Liver (tissue), 9 donors: Measurements from ENCODE around the gene GTF3C5. TPM values are rescaled to one million over a fixed set of nuclear protein-coding genes. Genes with fewer than 3 reads are reported as not detected.

Experiments used
- DNase-seq: peaks from one replicate; pipeline ENCODE4 v3.0.0-alpha.2; 2017; ENCODE audit warnings: low spot score
- H3K27ac ChIP-seq, 2 donors: one replicate each; pipeline ENCODE4 v1.7.0; 2013; ENCODE audit warnings: inconsistent platforms in 2 of 2, low read length in 2 of 2, control low read depth in 1 of 2, low read depth in 1 of 2, mild to moderate bottlenecking in 1 of 2
- H3K27me3 ChIP-seq, 4 donors: one replicate each; pipeline versions ENCODE4 v1.6.1 to v1.7.0; 2013; ENCODE audit warnings: low read length in 3 of 4, inconsistent platforms in 1 of 4, mild to moderate bottlenecking in 1 of 4, moderate library complexity in 1 of 4; ENCODE audit not compliant: control insufficient read depth in 4 of 4, insufficient read depth in 4 of 4
- H3K36me3 ChIP-seq, 4 donors: one replicate each; pipeline versions ENCODE4 v1.6.1 to v1.7.0; 2013; ENCODE audit warnings: low read length in 3 of 4, mild to moderate bottlenecking in 3 of 4, low read depth in 1 of 4, moderate library complexity in 1 of 4; ENCODE audit not compliant: control insufficient read depth in 4 of 4, insufficient read depth in 3 of 4
- H3K4me1 ChIP-seq, 4 donors: one replicate each; pipeline versions ENCODE4 v1.6.1 to v1.7.0; 2013; ENCODE audit warnings: low read length in 3 of 4, mild to moderate bottlenecking in 3 of 4, moderate library complexity in 1 of 4; ENCODE audit not compliant: control insufficient read depth in 4 of 4, insufficient read depth in 4 of 4
- H3K4me3 ChIP-seq, 3 donors: one replicate each; pipeline versions ENCODE4 v1.6.1 to v1.7.0; 2013; ENCODE audit warnings: low read length in 3 of 3, control low read depth in 1 of 3, low read depth in 1 of 3, mild to moderate bottlenecking in 1 of 3
- H3K9ac ChIP-seq, 2 donors: one replicate each; pipeline ENCODE4 v1.7.0; 2013; ENCODE audit warnings: low read length in 2 of 2, mild to moderate bottlenecking in 2 of 2, moderate library complexity in 2 of 2, control low read depth in 1 of 2, low read depth in 1 of 2
- H3K9me3 ChIP-seq, 4 donors: one replicate each; pipeline versions ENCODE4 v1.6.1 to v1.7.0; 2013; ENCODE audit warnings: low read length in 3 of 4; ENCODE audit not compliant: control insufficient read depth in 4 of 4
- ATF3 ChIP-seq: IDR thresholded peaks from 2 replicates; pipeline ENCODE4 v1.6.1; 2016; ENCODE audit warnings: antibody characterized with exemption
- CTCF ChIP-seq: fragments of 150-350 bp; IDR thresholded peaks from 2 replicates; pipeline ENCODE4 v1.5.1; 2017; ENCODE audit warnings: improper control_type of control experiment, low read depth, low read length; ENCODE audit not compliant: missing input control
- EGR1 ChIP-seq, 2 donors: IDR thresholded peaks; 2 replicates each; pipeline ENCODE4 v1.6.1; 2016 to 2018; ENCODE audit warnings: antibody characterized with exemption in 2 of 2, low read depth in 2 of 2
- GABPA ChIP-seq, 2 donors: IDR thresholded peaks in 1 of 2; conservative IDR thresholded peaks in 1 of 2; 2 replicates each; pipeline ENCODE4 v1.6.1; 2016; ENCODE audit warnings: antibody characterized with exemption in 2 of 2, mild to moderate bottlenecking in 1 of 2, moderate library complexity in 1 of 2
- HNF4A ChIP-seq, 2 donors: conservative IDR thresholded peaks; 2 replicates each; pipeline ENCODE4 v1.6.1; 2016; ENCODE audit warnings: antibody characterized with exemption in 2 of 2, mild to moderate bottlenecking in 2 of 2
- JUND ChIP-seq, 2 donors: IDR thresholded peaks; 2 replicates each; pipeline ENCODE4 v1.6.1; 2016; ENCODE audit warnings: antibody characterized with exemption in 2 of 2
- MAX ChIP-seq: IDR thresholded peaks from 2 replicates; pipeline ENCODE4 v1.6.1; 2016; ENCODE audit warnings: antibody characterized with exemption
- RAD21 ChIP-seq, 2 donors: IDR thresholded peaks; 2 replicates each; pipeline ENCODE4 v1.6.1; 2016; ENCODE audit warnings: antibody characterized with exemption in 2 of 2, mild to moderate bottlenecking in 2 of 2
- REST ChIP-seq: IDR thresholded peaks from 2 replicates; pipeline ENCODE4 v1.6.1; 2016; ENCODE audit warnings: antibody characterized with exemption, mild to moderate bottlenecking
- RXRA ChIP-seq, 2 donors: IDR thresholded peaks; 2 replicates each; pipeline ENCODE4 v1.6.1; 2017 to 2018; ENCODE audit warnings: antibody characterized with exemption in 2 of 2, mild to moderate bottlenecking in 1 of 2
- SP1 ChIP-seq: IDR thresholded peaks from 2 replicates; pipeline ENCODE4 v1.6.1; 2018; ENCODE audit warnings: antibody characterized with exemption, mild to moderate bottlenecking
- TAF1 ChIP-seq: conservative IDR thresholded peaks from 2 replicates; pipeline ENCODE4 v1.6.1; 2016; ENCODE audit warnings: antibody characterized with exemption, mild to moderate bottlenecking
- YY1 ChIP-seq: IDR thresholded peaks from 2 replicates; pipeline ENCODE4 v1.6.1; 2016; ENCODE audit warnings: antibody characterized with exemption, mild to moderate bottlenecking
- ZBTB33 ChIP-seq: IDR thresholded peaks from 2 replicates; pipeline ENCODE4 v1.6.1; 2016; ENCODE audit warnings: antibody characterized with exemption
- WGBS: extraction: QIAGEN DNeasy Blood & Tissue Kit; methylation state at CpG from one replicate; pipeline ENCODE4 v1.1.7; 2013; 5-methylcytosine and 5-hydroxymethylcytosine counted together
- polyA plus RNA-seq, 2 donors: library from polyadenylated mRNA; stranded (reverse) in 1 of 2; unstranded in 1 of 2; fragments of 200-250 nt in 1 of 2; fragments of >200 nt in 1 of 2; fragmentation: Nextera tagmentation in 1 of 2; extraction: Ambion mirVana in 1 of 2; gene quantifications; one replicate each; pipeline versions ENCODE4 v1.2.1 to v1.2.3, GENCODE V29; 2013 to 2015
- total RNA-seq, 2 donors: library from RNA; depleted of rRNA; stranded (reverse); fragments of >200 nt; gene quantifications; one replicate each; pipeline ENCODE4 v1.2.3, GENCODE V29; 2014
- donor health status: healthy.
- donor health status: healthy.
- donor health status: healthy.
- donor health status: healthy.
- donor health status: healthy.

The GTF3C5 gene
- total and polyA plus RNA-seq, 4 donors = 13.2 to 26.2 (median 18.2) TPM

GRCh38 chr9:132993511-132993939 is 37.3 kb upstream of the GTF3C5 start:
- H3K9ac ChIP-seq = no peak overlapping the region
- no peaks in the 10 kb centered on the region for H3K9me3 ChIP-seq
- no peaks in the 10 kb centered on the region for H3K4me1 ChIP-seq
- TF ChIP-seq CTCF = no peak
- no peak for TF ChIP-seq EGR1 (IDR thresholded peaks at IDR 0.05; ENCODE audit: low read depth in 2 of 2)
- TF ChIP-seq TAF1 = no peak
- no peak for TF ChIP-seq JUND (IDR thresholded peaks at IDR 0.05)
- TF ChIP-seq YY1 = no peak
- no peak for TF ChIP-seq GABPA (IDR thresholded peaks at IDR 0.05 in 1 of 2, conservative IDR thresholded peaks at IDR 0.05 in 1 of 2)
- TF ChIP-seq HNF4A (conservative IDR thresholded peaks at IDR 0.05) = no peak
- TF ChIP-seq MAX = no peak
- TF ChIP-seq SP1 = no peak
- H3K36me3 ChIP-seq = no peaks in the 10 kb centered on the region
- H3K27me3 ChIP-seq = peaks cover 0 to 2% (median 1%) of the 10 kb centered on the region in 4 donors
- WGBS = 35% methylated on average over 14 of the region's 14 CpGs
- DNase-seq = no peak
- H3K27ac ChIP-seq = no peak overlapping the region
- no peak overlapping the region for H3K4me3 ChIP-seq

GRCh38 chr9:132994410-132995120 is 36.2 kb upstream of the GTF3C5 start:
- Histone ChIP-seq H3K27me3 (peaks cover 0 to 2% (median 1%) of the 10 kb centered on the region in 4 donors), H3K36me3 (no peaks in the 10 kb centered on the region), H3K9ac (no peak overlapping the region), H3K4me3 (no peak overlapping the region), H3K9me3 (no peaks in the 10 kb centered on the region), H3K4me1 (no peaks in the 10 kb centered on the region), H3K27ac (no peak overlapping the region)
- TF ChIP-seq ZBTB33 (no peak), YY1 (no peak), RXRA (IDR thresholded peaks at IDR 0.05) (no peak), REST (no peak), JUND (IDR thresholded peaks at IDR 0.05) (no peak), RAD21 (IDR thresholded peaks at IDR 0.05) (no peak), ATF3 (no peak), HNF4A (conservative IDR thresholded peaks at IDR 0.05) (no peak), CTCF (no peak)
- WGBS = 47% methylated on average over 13 of the region's 13 CpGs
- DNase-seq = no peak
